HEK293T (cell line): Measurements from ENCODE around the gene BMAL1.

ENCODE experiments used
- BHLHE40 ChIP-seq: fragments of 450-650 bp; IDR thresholded peaks from 2 replicates; pipeline ENCODE4 v1.6.1; 2016; ENCODE audit warnings: mild to moderate bottlenecking, moderate library complexity, borderline replicate concordance
- FOXA1 ChIP-seq: fragments of 450-650 bp; IDR thresholded peaks from 2 replicates; pipeline ENCODE4 v1.6.1; 2016; ENCODE audit warnings: mild to moderate bottlenecking
- L3MBTL2 ChIP-seq: fragments of 450-650 bp; conservative IDR thresholded peaks from 2 replicates; pipeline ENCODE4 v1.6.1; 2016; ENCODE audit warnings: mild to moderate bottlenecking
- LEF1 ChIP-seq: fragments of 450-650 bp; IDR thresholded peaks from 2 replicates; pipeline ENCODE4 v1.6.1; 2017; ENCODE audit warnings: mild to moderate bottlenecking, borderline replicate concordance
- NFRKB ChIP-seq: fragments of 450-650 bp; IDR thresholded peaks from 2 replicates; pipeline ENCODE4 v1.6.1; 2016; ENCODE audit warnings: mild to moderate bottlenecking, moderate library complexity
- SP1 ChIP-seq: fragments of 450-650 bp; IDR thresholded peaks from 2 replicates; pipeline ENCODE4 v1.6.1; 2017
- ZNF384 ChIP-seq: fragments of 450-650 bp; IDR thresholded peaks from 2 replicates; pipeline ENCODE4 v1.6.1; 2016
- TF ChIP-seq, protein P1 (sequence below): fragments of 450-650 bp; IDR thresholded peaks from 2 replicates; pipeline ENCODE4 v1.6.1; 2016

GRCh38 chr11:13429836-13430235 lies 152.2 kb downstream of the BMAL1 start:
- no peak for TF ChIP-seq BHLHE40
- no peak for TF ChIP-seq ZNF384
- TF ChIP-seq SP1: no peak
- TF ChIP-seq L3MBTL2: no peak
- TF ChIP-seq, protein P1, sequence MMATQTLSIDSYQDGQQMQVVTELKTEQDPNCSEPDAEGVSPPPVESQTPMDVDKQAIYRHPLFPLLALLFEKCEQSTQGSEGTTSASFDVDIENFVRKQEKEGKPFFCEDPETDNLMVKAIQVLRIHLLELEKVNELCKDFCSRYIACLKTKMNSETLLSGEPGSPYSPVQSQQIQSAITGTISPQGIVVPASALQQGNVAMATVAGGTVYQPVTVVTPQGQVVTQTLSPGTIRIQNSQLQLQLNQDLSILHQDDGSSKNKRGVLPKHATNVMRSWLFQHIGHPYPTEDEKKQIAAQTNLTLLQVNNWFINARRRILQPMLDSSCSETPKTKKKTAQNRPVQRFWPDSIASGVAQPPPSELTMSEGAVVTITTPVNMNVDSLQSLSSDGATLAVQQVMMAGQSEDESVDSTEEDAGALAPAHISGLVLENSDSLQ: no peak
- no peak for TF ChIP-seq LEF1
- TF ChIP-seq NFRKB: no peak
- TF ChIP-seq FOXA1: no peak
